B cell (primary cell): ENCODE measurements around the gene TTC19.

Source experiments
- EZH2 ChIP-seq: IDR thresholded peaks from 2 replicates; pipeline ENCODE4 v1.6.1; 2012; ENCODE audit warnings: borderline replicate concordance, low read depth, mild to moderate bottlenecking, moderate library complexity, low read length; ENCODE audit not compliant: insufficient read depth, poor library complexity, severe bottlenecking
- TF ChIP-seq, protein P1 (sequence below): fragments of 200-600 bp; IDR thresholded peaks from one replicate; pipeline ENCODE4 v1.8.0; 2022; ENCODE audit warnings: antibody characterized with exemption, mild to moderate bottlenecking

DNA sequence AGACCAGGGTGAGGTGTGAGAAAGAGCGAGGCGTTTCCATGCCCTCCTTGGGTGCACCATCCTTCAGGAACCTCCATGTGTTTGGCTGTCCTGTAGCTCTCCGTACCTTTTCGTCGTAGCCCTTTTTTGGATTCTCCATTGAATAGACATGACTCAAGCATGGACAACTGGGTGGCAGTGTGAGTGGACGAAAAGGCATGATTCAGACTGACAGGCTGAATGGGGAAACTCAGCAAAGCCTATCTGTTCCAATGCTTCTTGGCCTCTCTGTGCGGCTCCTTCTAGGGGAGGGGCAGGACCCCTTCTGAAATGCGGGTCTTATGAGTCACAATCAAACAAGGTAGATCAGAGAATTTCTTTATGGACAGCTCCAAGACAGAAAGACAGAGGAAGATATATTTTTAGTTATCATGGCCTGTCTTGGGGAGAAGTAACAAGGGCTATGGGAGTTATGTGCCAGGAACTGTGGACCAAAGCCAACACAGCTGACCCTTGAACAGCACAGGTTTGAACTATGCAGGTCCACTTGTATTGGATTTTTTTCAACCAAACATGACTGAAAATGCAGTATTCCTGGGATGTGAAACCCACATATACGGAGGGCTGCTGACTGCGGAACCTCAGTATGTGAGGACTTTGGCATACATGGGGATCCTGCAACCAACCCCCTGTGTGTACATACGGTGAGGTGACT is 31.8 kb upstream of the TTC19 start:
- TF ChIP-seq, protein P1, sequence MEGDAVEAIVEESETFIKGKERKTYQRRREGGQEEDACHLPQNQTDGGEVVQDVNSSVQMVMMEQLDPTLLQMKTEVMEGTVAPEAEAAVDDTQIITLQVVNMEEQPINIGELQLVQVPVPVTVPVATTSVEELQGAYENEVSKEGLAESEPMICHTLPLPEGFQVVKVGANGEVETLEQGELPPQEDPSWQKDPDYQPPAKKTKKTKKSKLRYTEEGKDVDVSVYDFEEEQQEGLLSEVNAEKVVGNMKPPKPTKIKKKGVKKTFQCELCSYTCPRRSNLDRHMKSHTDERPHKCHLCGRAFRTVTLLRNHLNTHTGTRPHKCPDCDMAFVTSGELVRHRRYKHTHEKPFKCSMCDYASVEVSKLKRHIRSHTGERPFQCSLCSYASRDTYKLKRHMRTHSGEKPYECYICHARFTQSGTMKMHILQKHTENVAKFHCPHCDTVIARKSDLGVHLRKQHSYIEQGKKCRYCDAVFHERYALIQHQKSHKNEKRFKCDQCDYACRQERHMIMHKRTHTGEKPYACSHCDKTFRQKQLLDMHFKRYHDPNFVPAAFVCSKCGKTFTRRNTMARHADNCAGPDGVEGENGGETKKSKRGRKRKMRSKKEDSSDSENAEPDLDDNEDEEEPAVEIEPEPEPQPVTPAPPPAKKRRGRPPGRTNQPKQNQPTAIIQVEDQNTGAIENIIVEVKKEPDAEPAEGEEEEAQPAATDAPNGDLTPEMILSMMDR, result no peak
- no peak for TF ChIP-seq EZH2
